Activated CD4-positive, alpha-beta memory T cell treated with anti-CD3 and anti-CD28 coated beads, Interleukin-2, amount 10 ng/mL, durations not matched to agents 7 days and 5 days (primary cell): ENCODE results near the gene PKD2. TPM values are rescaled to one million over a fixed set of nuclear protein-coding genes. Genes with fewer than 3 reads are reported as not detected.
"Not testable (repeated sequence)": the region's sequence is repeated elsewhere in the genome, so short reads cannot be mapped to it uniquely, and the experiment has no call there.

Experiments
- CTCF ChIA-PET: fragments of 350-600 bp; sonication (Branson Sonifier 250); formaldehyde crosslinking; loops from one replicate; lab custom pipeline; 2021; ENCODE audit warnings: antibody characterized with exemption, inconsistent platforms; lab: Charles Lee
- POLR2A ChIA-PET: fragments of 350-600 bp; sonication (Branson Sonifier 250); formaldehyde crosslinking; loops from one replicate; lab custom pipeline; 2021; ENCODE audit warnings: antibody characterized with exemption; lab: Charles Lee
- DNase-seq: peaks from one replicate; pipeline ENCODE4 v3.0.0-alpha.2; 2020
- H3K27ac Mint-ChIP-seq: one replicate; pipeline ENCODE4 v1.8.0; 2021; ENCODE audit warnings: mild to moderate bottlenecking, mixed read lengths
- H3K27me3 Mint-ChIP-seq: one replicate; pipeline ENCODE4 v1.8.0; 2021; ENCODE audit warnings: mixed read lengths
- H3K36me3 Mint-ChIP-seq: one replicate; pipeline ENCODE4 v1.8.0; 2021; ENCODE audit warnings: low read depth, mixed read lengths
- H3K4me1 Mint-ChIP-seq: one replicate; pipeline ENCODE4 v1.8.0; 2021; ENCODE audit warnings: mixed read lengths
- H3K4me3 Mint-ChIP-seq: one replicate; pipeline ENCODE4 v1.8.0; 2021; ENCODE audit warnings: mild to moderate bottlenecking, mixed read lengths
- H3K9me3 Mint-ChIP-seq: one replicate; pipeline ENCODE4 v1.8.0; 2021; ENCODE audit warnings: mixed read lengths
- total RNA-seq, 2 experiments: library from RNA; stranded (reverse); gene quantifications; one replicate each; pipeline ENCODE4 v1.2.3, GENCODE V29; 2021

PKD2 gene
- total RNA-seq, 2 experiments from 2014 or later: 9.1 to 10.4 TPM

GRCh38 chr4:87999191-87999691 is 8.2 kb upstream of the PKD2 start:
- H3K4me3 Mint-ChIP-seq, POLR2A ChIA-PET, H3K4me1 Mint-ChIP-seq, CTCF ChIA-PET, H3K9me3 Mint-ChIP-seq, DNase-seq, H3K36me3 Mint-ChIP-seq, H3K27ac Mint-ChIP-seq: not testable (repeated sequence)
- H3K27me3 Mint-ChIP-seq: peaks cover 12% of the 10 kb centered on the region

DNA sequence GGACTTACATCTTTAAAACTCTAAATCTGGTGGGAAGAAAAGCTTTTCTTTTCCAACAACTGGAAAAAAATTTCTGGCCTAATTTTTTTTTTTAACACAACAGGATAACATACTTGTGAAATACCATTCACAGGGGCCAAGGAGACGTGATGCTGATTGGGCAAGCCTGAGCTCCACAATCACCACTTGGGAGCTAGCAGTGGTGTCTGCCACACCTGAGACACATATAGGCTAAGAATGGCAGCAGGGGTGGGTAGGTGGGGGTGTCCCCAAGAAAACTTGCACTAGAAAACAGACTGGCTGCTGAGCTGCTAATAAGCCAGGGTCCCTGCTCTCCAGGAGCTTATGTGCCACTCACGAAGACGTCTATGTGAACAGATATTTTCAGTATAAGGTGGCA is 5.6 kb upstream of the PKD2 start:
- ChIA-PET POLR2A (interaction anchor here (0.7 to 1.1 kb wide), 2 partner anchors 16 to 20 kb away, joined by 3 read pairs; no protein-coding TSS in a partner anchor), CTCF (interaction anchor here (0.7 to 1.8 kb wide), 2 partner anchors 16 to 28 kb away, joined by 3 to 5 read pairs; no protein-coding TSS in a partner anchor)
- Mint-ChIP-seq H3K36me3 (no peaks in the 10 kb centered on the region), H3K9me3 (no peaks in the 10 kb centered on the region), H3K4me1 (peaks cover 5% of the 10 kb centered on the region), H3K27me3 (peaks cover 21% of the 10 kb centered on the region), H3K27ac (no peak overlapping the region), H3K4me3 (no peak overlapping the region)
- DNase-seq: no peak

DNA sequence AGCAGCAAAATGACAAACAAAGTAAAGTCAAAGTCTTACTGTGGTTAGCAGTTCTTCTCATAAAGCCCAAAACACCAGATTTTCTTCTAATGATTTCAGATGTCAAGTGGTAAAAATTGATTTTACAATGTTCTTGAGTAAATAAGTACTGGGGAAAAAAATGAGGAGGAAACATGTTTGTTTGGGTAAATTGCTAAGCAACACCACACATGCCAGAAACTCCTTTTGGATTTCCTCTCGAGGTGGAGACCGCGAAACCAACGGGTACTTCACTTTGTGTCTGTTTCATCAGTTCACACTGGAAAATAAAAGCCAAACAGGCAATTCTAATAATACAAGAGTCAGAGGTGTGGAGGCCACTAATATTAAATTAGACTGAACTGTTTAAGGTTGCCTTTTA is 4.6 kb upstream of the PKD2 start:
- Mint-ChIP-seq H3K9me3 (no peaks in the 10 kb centered on the region), H3K27me3 (peaks cover 24% of the 10 kb centered on the region), H3K4me1 (peaks cover 8% of the 10 kb centered on the region), H3K4me3 (no peak overlapping the region), H3K27ac (no peak overlapping the region), H3K36me3 (no peaks in the 10 kb centered on the region)
- CTCF ChIA-PET: no interaction called here
- POLR2A ChIA-PET: no interaction called here
- DNase-seq: no peak

GRCh38 chr4:88003261-88003660 is 4.2 kb upstream of the PKD2 start:
- H3K4me3 Mint-ChIP-seq: no peak overlapping the region
- ChIA-PET CTCF (no interaction called here), POLR2A (no interaction called here)
- no peak overlapping the region for H3K27ac Mint-ChIP-seq
- peaks cover 24% of the 10 kb centered on the region for H3K27me3 Mint-ChIP-seq
- no peaks in the 10 kb centered on the region for H3K9me3 Mint-ChIP-seq
- DNase-seq: no peak
- no peaks in the 10 kb centered on the region for H3K36me3 Mint-ChIP-seq
- peaks cover 8% of the 10 kb centered on the region for H3K4me1 Mint-ChIP-seq

DNA sequence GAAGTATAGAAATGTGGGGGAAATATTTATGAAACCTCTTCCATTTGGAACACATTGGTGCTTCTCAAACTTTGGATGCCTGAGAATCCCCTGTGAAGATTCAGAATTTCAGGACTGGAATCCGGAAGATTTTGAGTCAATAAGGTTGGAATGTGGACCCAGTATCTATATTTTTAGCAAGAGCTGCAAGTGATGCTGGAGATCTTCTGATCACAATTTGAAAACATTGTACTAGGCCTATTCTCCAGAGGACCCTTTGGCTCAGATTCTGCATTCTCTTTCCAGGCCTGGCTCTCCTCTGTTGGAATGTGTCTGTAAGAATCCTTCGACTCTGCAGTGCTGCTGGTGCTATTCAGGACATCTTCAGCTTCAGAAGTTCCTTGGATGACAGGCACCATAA is 2.4 kb upstream of the PKD2 start:
- Mint-ChIP-seq H3K27me3 (peaks cover 21% of the 10 kb centered on the region), H3K9me3 (no peaks in the 10 kb centered on the region), H3K4me3 (no peak overlapping the region), H3K36me3 (peaks cover 3% of the 10 kb centered on the region), H3K27ac (no peak overlapping the region), H3K4me1 (peaks cover 19% of the 10 kb centered on the region)
- CTCF ChIA-PET: interaction anchor here (1.2 kb wide), 1 partner anchor 16 kb away, joined by 4 read pairs; no protein-coding TSS in a partner anchor
- POLR2A ChIA-PET: no interaction called here
- DNase-seq: no peak

DNA sequence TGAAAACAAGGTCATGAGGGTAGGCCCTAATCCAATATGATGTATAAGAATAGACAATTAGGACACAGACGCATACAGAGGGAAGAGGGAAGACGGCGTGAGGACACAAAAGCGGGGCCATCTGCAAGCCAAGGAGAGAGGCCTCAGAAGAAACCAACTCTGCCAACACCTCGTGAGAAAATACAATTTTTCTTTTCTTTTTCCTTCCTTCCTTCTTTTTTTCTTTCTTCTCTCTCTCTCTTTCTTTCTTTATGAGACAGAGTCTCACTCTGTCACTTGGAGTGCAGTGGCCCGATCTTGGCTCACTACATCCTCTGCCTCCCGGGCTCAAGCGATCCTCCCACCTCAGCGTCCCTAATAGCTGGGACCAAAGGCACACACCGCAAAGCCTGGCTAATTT is 1.5 kb upstream of the PKD2 start:
- ChIA-PET CTCF (interaction anchor here (1.4 kb wide), 1 partner anchor 20 kb away, joined by 4 read pairs; no protein-coding TSS in a partner anchor), POLR2A (no interaction called here)
- Mint-ChIP-seq H3K9me3 (no peaks in the 10 kb centered on the region), H3K4me3 (peak overlapping the region; percentile 80), H3K36me3 (peaks cover 9% of the 10 kb centered on the region), H3K27ac (no peak overlapping the region), H3K27me3 (peaks cover 19% of the 10 kb centered on the region), H3K4me1 (peaks cover 26% of the 10 kb centered on the region)
- DNase-seq: no peak

DNA sequence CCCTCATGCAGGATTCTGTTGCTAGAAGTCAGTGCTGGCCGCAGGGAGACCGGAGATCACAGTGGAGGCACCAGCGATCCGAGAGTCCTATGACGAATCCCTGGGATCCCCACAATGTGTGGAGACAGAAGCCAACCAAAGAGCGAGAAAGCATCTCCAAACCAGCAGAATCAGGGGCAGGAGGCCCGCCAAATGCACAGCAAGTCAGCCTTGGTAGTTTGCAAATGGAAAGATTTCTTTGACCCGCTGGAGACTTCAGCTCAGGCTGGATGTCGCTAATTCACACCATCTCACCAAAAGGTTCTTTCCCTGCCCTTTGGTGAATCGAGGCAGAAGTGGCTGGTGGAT is 505 bp upstream of the PKD2 start:
- Mint-ChIP-seq H3K9me3 (no peaks in the 10 kb centered on the region), H3K4me1 (peaks cover 31% of the 10 kb centered on the region), H3K27me3 (peaks cover 18% of the 10 kb centered on the region), H3K36me3 (peaks cover 9% of the 10 kb centered on the region), H3K27ac (peak overlapping the region; percentile 46), H3K4me3 (peak overlapping the region; percentile 80)
- DNase-seq: no peak
- POLR2A ChIA-PET: interaction anchor here (1.0 kb wide), 1 partner anchor 26 kb away, joined by 3 read pairs; no protein-coding TSS in a partner anchor
- CTCF ChIA-PET: interaction anchor here (1.3 to 1.4 kb wide), 2 partner anchors 21 to 33 kb away, joined by 3 to 4 read pairs; no protein-coding TSS in a partner anchor

GRCh38 chr4:88008122-88008742 is 797 bp downstream of the PKD2 start:
- peaks cover 39% of the 10 kb centered on the region for H3K4me1 Mint-ChIP-seq
- peak overlapping the region; percentile 91 for H3K4me3 Mint-ChIP-seq
- H3K9me3 Mint-ChIP-seq: no peaks in the 10 kb centered on the region
- peak; percentile 30 for DNase-seq
- POLR2A ChIA-PET: interaction anchor here (0.7 to 1.5 kb wide), 3 partner anchors 19 to 507 kb away, joined by 3 to 4 read pairs (median 3); partner anchors contain the start of gene HERC5
- peak overlapping the region; percentile 61 for H3K27ac Mint-ChIP-seq
- H3K27me3 Mint-ChIP-seq: peaks cover 15% of the 10 kb centered on the region
- CTCF ChIA-PET: interaction anchor here (1.3 to 1.7 kb wide), 2 partner anchors 34 to 203 kb away, joined by 3 to 5 read pairs; no protein-coding TSS in a partner anchor
- H3K36me3 Mint-ChIP-seq: peaks cover 15% of the 10 kb centered on the region

- CTCF ChIA-PET: interaction anchor here (1.7 kb wide), 1 partner anchor 203 kb away, joined by 5 read pairs; no protein-coding TSS in a partner anchor
- H3K27ac Mint-ChIP-seq: peak overlapping the region; percentile 61
- peaks cover 16% of the 10 kb centered on the region for H3K36me3 Mint-ChIP-seq
- H3K4me1 Mint-ChIP-seq: peaks cover 39% of the 10 kb centered on the region
- H3K9me3 Mint-ChIP-seq: no peaks in the 10 kb centered on the region
- H3K4me3 Mint-ChIP-seq: peak overlapping the region; percentile 91
- H3K27me3 Mint-ChIP-seq: peaks cover 14% of the 10 kb centered on the region
- POLR2A ChIA-PET: interaction anchor here (1.0 to 1.5 kb wide), 3 partner anchors 20 to 448 kb away, joined by 3 to 4 read pairs (median 4); partner anchors contain the start of gene HERC5
- DNase-seq: no peak
These were observed 1.3 kb downstream of the PKD2 start for GRCh38 chr4:88008743-88009171.

GRCh38 chr4:88009871-88010270 is 2.4 kb downstream of the PKD2 start:
- H3K9me3 Mint-ChIP-seq: no peaks in the 10 kb centered on the region
- no peak overlapping the region for H3K4me3 Mint-ChIP-seq
- peaks cover 14% of the 10 kb centered on the region for H3K27me3 Mint-ChIP-seq
- no peak overlapping the region for H3K27ac Mint-ChIP-seq
- DNase-seq: no peak
- ChIA-PET POLR2A (interaction anchor here (0.6 to 1.2 kb wide), 2 partner anchors 268 to 1265 kb away, joined by 3 to 4 read pairs; no protein-coding TSS in a partner anchor), CTCF (interaction anchor here (0.7 to 1.0 kb wide), 2 partner anchors 36 to 202 kb away, joined by 3 read pairs; no protein-coding TSS in a partner anchor)
- H3K4me1 Mint-ChIP-seq: peaks cover 43% of the 10 kb centered on the region
- H3K36me3 Mint-ChIP-seq: peaks cover 20% of the 10 kb centered on the region

GRCh38 chr4:88010966-88011365 is 3.5 kb downstream of the PKD2 start:
- Mint-ChIP-seq H3K4me1 (peaks cover 43% of the 10 kb centered on the region), H3K27ac (no peak overlapping the region), H3K27me3 (peaks cover 11% of the 10 kb centered on the region), H3K4me3 (no peak overlapping the region), H3K9me3 (no peaks in the 10 kb centered on the region), H3K36me3 (peaks cover 20% of the 10 kb centered on the region)
- ChIA-PET POLR2A (no interaction called here), CTCF (interaction anchor here (1.1 kb wide), 1 partner anchor 22 kb away, joined by 3 read pairs; no protein-coding TSS in a partner anchor)
- DNase-seq: no peak

- DNase-seq: no peak
- CTCF ChIA-PET: no interaction called here
These were observed 5.2 kb downstream of the PKD2 start for GRCh38 chr4:88012647-88013046.

DNA sequence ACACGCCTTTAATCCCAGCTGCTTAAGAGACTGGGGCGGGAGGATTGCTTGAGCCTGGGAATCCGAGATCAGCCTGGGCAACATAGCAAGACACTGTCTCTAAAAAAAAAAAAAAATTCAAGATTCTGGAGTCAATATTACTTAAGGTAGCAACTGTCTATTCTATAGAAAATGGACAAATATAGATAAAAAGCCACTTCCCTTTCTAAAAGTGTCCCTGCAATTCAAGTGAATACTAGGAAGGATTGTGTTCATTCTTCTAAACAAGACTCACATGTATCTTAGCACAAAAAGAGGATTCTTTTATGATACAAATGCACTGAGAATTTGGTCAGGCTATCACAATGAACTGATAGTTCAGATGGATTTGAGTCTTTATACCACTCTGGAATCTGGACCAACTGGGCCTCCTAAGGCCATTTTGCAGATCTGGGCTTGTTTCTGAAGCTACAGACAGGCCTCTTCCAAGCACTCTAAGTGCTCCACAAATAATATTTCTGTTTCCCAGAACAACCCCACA is 7.0 kb downstream of the PKD2 start:
- no peak overlapping the region for H3K4me3 Mint-ChIP-seq
- no peaks in the 10 kb centered on the region for H3K27me3 Mint-ChIP-seq
- ChIA-PET CTCF (interaction anchor here (1.4 kb wide), 1 partner anchor 19 kb away, joined by 3 read pairs; no protein-coding TSS in a partner anchor), POLR2A (no interaction called here)
- H3K4me1 Mint-ChIP-seq: peaks cover 24% of the 10 kb centered on the region
- H3K36me3 Mint-ChIP-seq: peaks cover 24% of the 10 kb centered on the region
- H3K27ac Mint-ChIP-seq: no peak overlapping the region
- DNase-seq: no peak
- H3K9me3 Mint-ChIP-seq: no peaks in the 10 kb centered on the region

More at GRCh38 chr4:88012647-88013046, 5.2 kb downstream of the PKD2 start:
- Mint-ChIP-seq H3K4me1 (peaks cover 35% of the 10 kb centered on the region), H3K4me3 (no peak overlapping the region), H3K27ac (no peak overlapping the region), H3K27me3 (no peaks in the 10 kb centered on the region), H3K9me3 (no peaks in the 10 kb centered on the region), H3K36me3 (peaks cover 23% of the 10 kb centered on the region)
- POLR2A ChIA-PET: no interaction called here
